Stomach (tissue), 9 donors: Measurements from ENCODE around the gene NHS. TPM values are rescaled to one million over a fixed set of nuclear protein-coding genes. Genes with fewer than 3 reads are reported as not detected.

ENCODE experiments used
- DNase-seq, 2 donors: peaks; one replicate each; pipeline versions ENCODE4 v3.0.0 to v3.0.0-alpha.2; 2013 to 2019
- H3K27ac ChIP-seq, 5 donors: fragments of 200-600 bp in 4 of 5; sonication (generic) in 4 of 5; one replicate each; pipeline ENCODE4 v1.5.1; 2013 to 2019; ENCODE audit warnings: mild to moderate bottlenecking in 1 of 5, moderate library complexity in 1 of 5
- H3K27me3 ChIP-seq, 3 donors: fragments of 200-600 bp; sonication (generic); one replicate each; pipeline ENCODE4 v1.5.1; 2017 to 2019; ENCODE audit warnings: mixed run types in 1 of 3
- H3K36me3 ChIP-seq, 4 donors: fragments of 200-600 bp; sonication (generic); 1 replicate in 3 of 4; 2 replicates in 1 of 4; pipeline ENCODE4 v1.5.1; 2016 to 2019
- H3K4me1 ChIP-seq, 4 donors: fragments of 200-600 bp; sonication (generic); one replicate each; pipeline ENCODE4 v1.5.1; 2016 to 2019
- H3K4me3 ChIP-seq, 4 donors: fragments of 200-600 bp; sonication (generic) in 3 of 4; one replicate each; pipeline ENCODE4 v1.5.1; 2016 to 2019; ENCODE audit warnings: mild to moderate bottlenecking in 1 of 4
- H3K9me3 ChIP-seq, 4 donors: fragments of 200-600 bp; sonication (generic); one replicate each; pipeline ENCODE4 v1.5.1; 2016 to 2019
- EP300 ChIP-seq: sonication (generic); formaldehyde crosslinking; IDR thresholded peaks from one replicate; pipeline ENCODE4 v1.6.1; 2017; ENCODE audit warnings: antibody characterized with exemption
- POLR2A ChIP-seq, 4 donors: fragments of 450-650 bp; IDR thresholded peaks; one replicate each; pipeline ENCODE4 v1.6.1; 2016; ENCODE audit warnings: antibody characterized with exemption in 4 of 4, control low read depth in 2 of 4, mild to moderate bottlenecking in 1 of 4, moderate library complexity in 1 of 4
- POLR2AphosphoS5 ChIP-seq, 3 donors: sonication (generic); formaldehyde crosslinking; IDR thresholded peaks; one replicate each; pipeline ENCODE4 v1.6.1; 2016; ENCODE audit warnings: antibody characterized with exemption in 3 of 3
- WGBS, 5 donors: extraction: QIAGEN DNeasy Blood & Tissue Kit in 3 of 5; methylation state at CpG; one replicate each; pipeline versions ENCODE4 v1.1.5 to v1.1.7; 2013 to 2018; 5-methylcytosine and 5-hydroxymethylcytosine counted together
- intact Hi-C: fragments of 100-400 bp; cut with DNase I; formaldehyde crosslinking; loops from one replicate; pipeline ENCODE4 v1.15.1; 2023; ENCODE audit warnings: low total_unique reads
- polyA plus RNA-seq, 3 donors: library from polyadenylated mRNA; stranded (reverse); fragments of 200-250 nt; gene quantifications; one replicate each; pipeline ENCODE4 v1.2.3, GENCODE V29; 2013
- total RNA-seq, 5 donors: library from RNA; depleted of rRNA; stranded (reverse); fragments of >200 nt; gene quantifications; one replicate each; pipeline versions ENCODE4 v1.1.0 to v1.2.3, GENCODE V29; 2014 to 2016
- TF ChIP-seq, protein P1 (sequence below), 7 experiments: fragments of 450-650 bp in 4 of 7; fragments of 200-600 bp in 3 of 7; sonication (generic) in 3 of 7; IDR thresholded peaks; one replicate each; pipeline ENCODE4 v1.5.1; 2016 to 2019; ENCODE audit warnings: antibody characterized with exemption in 7 of 7, control low read depth in 2 of 7, mild to moderate bottlenecking in 1 of 7
- donor health status: healthy with polysubstance abuse.
- donor health status: Bipolar disorder and iron deficiency.
- donor health status: healthy.

Gene NHS
- total and polyA plus RNA-seq, 8 donors, result 1.00 to 7.5 (median 4.3) TPM

DNA sequence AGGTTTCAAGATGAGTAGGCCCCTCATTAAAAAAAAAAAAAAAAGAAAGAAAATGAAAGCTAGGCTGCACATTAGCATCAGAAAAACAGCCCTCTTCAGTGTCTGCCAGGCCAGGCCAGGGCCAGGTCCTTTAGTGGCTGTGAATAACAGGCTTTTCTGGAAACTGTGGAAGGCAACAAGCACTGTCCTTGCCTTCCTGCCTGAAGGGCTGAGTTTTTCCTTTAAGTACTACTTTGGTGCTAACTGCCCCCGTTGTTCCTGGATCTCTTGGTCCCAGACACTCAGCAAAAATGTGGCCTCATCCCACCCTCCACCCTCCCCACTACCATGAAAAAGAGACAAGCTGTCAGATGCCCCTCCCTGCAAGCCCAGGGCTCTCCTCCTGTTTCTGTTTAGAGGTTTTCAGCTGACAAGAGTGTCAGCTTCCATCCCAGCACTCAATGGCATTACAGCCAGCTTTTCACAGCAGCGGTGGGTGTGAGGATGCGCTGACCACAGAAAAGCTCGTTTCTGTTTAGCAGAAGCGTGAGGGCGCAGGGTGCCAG is 174.2 kb downstream of the NHS start:
- TF ChIP-seq POLR2AphosphoS5 (IDR thresholded peaks at IDR 0.05), result no peak
- no peak for TF ChIP-seq POLR2A (IDR thresholded peaks at IDR 0.05)
- TF ChIP-seq, protein P1, sequence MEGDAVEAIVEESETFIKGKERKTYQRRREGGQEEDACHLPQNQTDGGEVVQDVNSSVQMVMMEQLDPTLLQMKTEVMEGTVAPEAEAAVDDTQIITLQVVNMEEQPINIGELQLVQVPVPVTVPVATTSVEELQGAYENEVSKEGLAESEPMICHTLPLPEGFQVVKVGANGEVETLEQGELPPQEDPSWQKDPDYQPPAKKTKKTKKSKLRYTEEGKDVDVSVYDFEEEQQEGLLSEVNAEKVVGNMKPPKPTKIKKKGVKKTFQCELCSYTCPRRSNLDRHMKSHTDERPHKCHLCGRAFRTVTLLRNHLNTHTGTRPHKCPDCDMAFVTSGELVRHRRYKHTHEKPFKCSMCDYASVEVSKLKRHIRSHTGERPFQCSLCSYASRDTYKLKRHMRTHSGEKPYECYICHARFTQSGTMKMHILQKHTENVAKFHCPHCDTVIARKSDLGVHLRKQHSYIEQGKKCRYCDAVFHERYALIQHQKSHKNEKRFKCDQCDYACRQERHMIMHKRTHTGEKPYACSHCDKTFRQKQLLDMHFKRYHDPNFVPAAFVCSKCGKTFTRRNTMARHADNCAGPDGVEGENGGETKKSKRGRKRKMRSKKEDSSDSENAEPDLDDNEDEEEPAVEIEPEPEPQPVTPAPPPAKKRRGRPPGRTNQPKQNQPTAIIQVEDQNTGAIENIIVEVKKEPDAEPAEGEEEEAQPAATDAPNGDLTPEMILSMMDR (IDR thresholded peaks at IDR 0.05), result no peak
- no peak for TF ChIP-seq EP300
- Histone ChIP-seq H3K4me1 (peaks cover 0 to 18% (median 8%) of the 10 kb centered on the region in 4 donors), H3K27me3 (no peaks in the 10 kb centered on the region), H3K4me3 (no peak overlapping the region), H3K9me3 (no peaks in the 10 kb centered on the region), H3K27ac (no peak overlapping the region), H3K36me3 (no peaks in the 10 kb centered on the region)
- intact Hi-C loops, result no loop called here
- no peak for DNase-seq
- WGBS, 5 donors, result 58 to 76% (median 74%) methylated on average over 6 of the region's 6 CpGs

- DNase-seq, result no peak
- no peak overlapping the region for H3K27ac ChIP-seq
- TF ChIP-seq, protein P1 (IDR thresholded peaks at IDR 0.05), result no peak
- peaks cover 0 to 19% (median 8%) of the 10 kb centered on the region in 4 donors for H3K4me1 ChIP-seq
- intact Hi-C loops, result no loop called here
- no peaks in the 10 kb centered on the region for H3K27me3 ChIP-seq
- H3K4me3 ChIP-seq, result no peak overlapping the region
- 78 to 100% (median 86%) methylated on average over 2 to 5 of the region's 5 CpGs for WGBS, 5 donors
- H3K9me3 ChIP-seq, result no peaks in the 10 kb centered on the region
- H3K36me3 ChIP-seq, result no peaks in the 10 kb centered on the region
These were observed 175.0 kb downstream of the NHS start for GRCh38 chrX:17550011-17550410.

GRCh38 chrX:17552044-17552650 is 177.1 kb downstream of the NHS start:
- Histone ChIP-seq H3K36me3 (no peaks in the 10 kb centered on the region), H3K4me1 (peaks cover 0 to 16% (median 8%) of the 10 kb centered on the region in 4 donors), H3K27ac (no peak overlapping the region), H3K4me3 (no peak overlapping the region), H3K9me3 (no peaks in the 10 kb centered on the region), H3K27me3 (no peaks in the 10 kb centered on the region)
- WGBS, 5 donors, result 81 to 96% (median 87%) methylated on average over 5 of the region's 5 CpGs
- no peak for TF ChIP-seq POLR2AphosphoS5 (IDR thresholded peaks at IDR 0.05)
- TF ChIP-seq EP300, result no peak
- TF ChIP-seq, protein P1 (IDR thresholded peaks at IDR 0.05), result no peak
- no peak for TF ChIP-seq POLR2A (IDR thresholded peaks at IDR 0.05)
- intact Hi-C loops, result no loop called here
- DNase-seq, result no peak

GRCh38 chrX:17553469-17553868 is 178.5 kb downstream of the NHS start:
- WGBS, 5 donors, result 32 to 42% (median 37%) methylated on average over 6 of the region's 6 CpGs
- no peaks in the 10 kb centered on the region for H3K9me3 ChIP-seq
- intact Hi-C loops, result no loop called here
- H3K27ac ChIP-seq, result peak overlapping the region in 3 of 5 donors; percentile 32 to 46 (median 44)
- H3K27me3 ChIP-seq, result peaks cover 0 to 4% (median 0%) of the 10 kb centered on the region in 3 donors
- H3K4me1 ChIP-seq, result peaks cover 0 to 8% (median 6%) of the 10 kb centered on the region in 4 donors
- no peak for TF ChIP-seq POLR2AphosphoS5 (IDR thresholded peaks at IDR 0.05)
- TF ChIP-seq EP300, result no peak
- no peak for TF ChIP-seq POLR2A (IDR thresholded peaks at IDR 0.05)
- TF ChIP-seq, protein P1 (IDR thresholded peaks at IDR 0.05), result no peak
- peak; percentile 44 to 54 for DNase-seq
- H3K4me3 ChIP-seq, result no peak overlapping the region
- H3K36me3 ChIP-seq, result no peaks in the 10 kb centered on the region
